ENCODE results near the gene UBE2U.

- TF ChIP-seq CTCF (IDR thresholded peaks at IDR 0.05) (no peak), EP300 (IDR thresholded peaks at IDR 0.05) (no peak), POLR2AphosphoS5 (IDR thresholded peaks at IDR 0.05) (no peak), POLR2A (IDR thresholded peaks at IDR 0.05) (no peak)
Measured at GRCh38 chr1:64195081-64195395, 8.4 kb upstream of the UBE2U start.
